Measurements from ENCODE around the gene TENT4A.
"Not testable (repeated sequence)": the region's sequence is repeated elsewhere in the genome, so short reads cannot be mapped to it uniquely, and the experiment has no call there.

TENT4A gene

DNA sequence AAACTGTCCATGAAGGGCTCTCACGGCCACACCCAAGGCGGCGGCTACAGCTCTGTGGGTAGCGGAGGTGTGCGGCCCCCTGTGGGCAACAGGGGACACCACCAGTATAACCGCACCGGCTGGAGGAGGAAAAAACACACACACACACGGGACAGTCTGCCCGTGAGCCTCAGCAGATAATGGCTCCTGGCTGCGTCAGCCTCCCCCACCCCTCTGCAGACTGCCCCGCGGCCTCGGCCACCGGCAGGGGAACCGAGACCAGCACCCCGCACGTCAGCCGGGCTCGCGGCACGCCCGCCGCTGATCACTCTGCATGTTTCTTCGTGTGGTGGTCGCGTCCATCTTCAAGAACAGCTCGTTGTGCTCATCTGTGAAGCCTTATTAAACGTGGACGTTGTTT lies 41.5 kb downstream of the TENT4A start:
- DNase-seq = no peak

DNA sequence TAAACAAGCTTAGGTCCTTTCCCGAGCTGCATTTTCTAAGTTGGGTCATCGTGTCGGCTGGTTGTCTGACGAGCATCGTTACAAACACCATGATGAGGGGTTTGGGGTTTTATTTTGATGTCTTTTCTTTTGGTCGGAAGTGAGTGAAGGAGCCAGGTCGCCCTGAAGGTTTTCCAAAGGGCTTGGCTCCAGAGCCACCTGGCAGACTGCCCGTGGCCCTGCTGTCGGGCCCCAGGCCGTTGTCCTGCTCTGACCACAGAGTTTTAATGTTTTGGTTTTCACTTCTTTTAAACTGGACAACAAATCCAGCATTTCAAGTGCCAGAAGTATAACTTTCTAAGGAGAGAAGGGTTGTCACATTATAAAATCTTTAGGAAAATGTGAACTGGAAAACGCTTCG lies 42.3 kb downstream of the TENT4A start:
- no peak for DNase-seq

DNA sequence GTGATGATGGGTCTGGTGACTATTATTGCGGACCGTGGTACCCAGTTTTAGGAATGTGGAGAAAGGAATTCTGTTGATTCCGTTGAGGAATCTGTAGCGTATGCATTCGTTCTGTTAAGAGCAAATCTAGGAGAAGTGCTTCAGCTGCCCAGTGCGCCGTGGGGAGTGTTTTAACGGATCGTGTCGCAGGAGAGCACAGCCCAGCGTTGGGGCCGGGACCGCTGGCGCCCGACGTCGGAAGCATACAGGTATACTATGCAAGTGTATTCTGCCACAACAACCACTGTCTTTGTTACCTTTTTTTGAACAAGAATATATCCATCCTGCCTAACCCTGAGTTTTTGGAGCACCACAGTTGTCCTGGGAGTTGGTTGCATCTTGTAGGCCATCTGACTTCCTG lies 42.7 kb downstream of the TENT4A start:
- no peak for DNase-seq

GRCh38 chr5:6757414-6757969 lies 44.3 kb downstream of the TENT4A start:
- DNase-seq = no peak

DNA sequence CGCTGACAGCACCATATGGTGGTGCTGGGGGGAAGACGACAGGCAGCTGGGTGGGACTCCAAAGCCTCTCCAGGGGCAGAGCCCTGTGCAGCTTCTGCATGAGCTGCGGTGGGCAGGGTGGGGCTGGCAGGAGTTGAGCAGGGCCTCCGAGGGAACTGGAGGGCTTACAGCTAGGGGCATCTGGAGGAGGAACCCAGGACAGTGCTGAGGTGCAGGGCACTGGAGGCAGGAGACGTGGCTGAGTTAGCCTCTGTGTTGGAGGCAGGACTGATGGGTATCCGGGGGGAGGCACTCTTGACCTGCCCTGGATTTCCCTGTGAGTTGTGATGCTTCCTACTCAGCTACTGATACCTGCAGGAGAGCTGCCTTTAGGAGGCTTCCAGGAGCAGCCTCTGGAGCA lies 45.0 kb downstream of the TENT4A start:
- DNase-seq = no peak

- DNase-seq = no peak
Measured at GRCh38 chr5:6758706-6759105, 45.5 kb downstream of the TENT4A start.

DNA sequence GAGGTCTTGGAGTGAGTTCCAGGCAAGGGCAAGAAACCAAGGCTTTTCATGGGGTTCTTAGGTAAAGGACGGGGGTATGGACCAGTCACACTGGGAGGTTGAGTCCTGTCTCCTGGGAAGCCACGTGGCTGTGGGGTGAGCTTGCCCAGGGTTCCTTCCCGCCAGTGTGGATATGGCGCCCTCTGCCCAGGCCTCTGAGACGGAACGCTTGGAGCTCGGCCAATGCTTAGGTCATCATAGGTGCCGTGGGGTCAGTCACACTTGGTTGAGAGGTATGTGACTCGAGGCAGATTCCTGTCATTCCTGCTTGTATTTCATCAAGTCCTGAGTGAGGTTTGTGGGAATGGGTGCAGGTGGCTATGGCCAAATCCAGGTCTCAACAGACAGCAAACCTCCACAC lies 46.2 kb downstream of the TENT4A start:
- no peak for DNase-seq

DNA sequence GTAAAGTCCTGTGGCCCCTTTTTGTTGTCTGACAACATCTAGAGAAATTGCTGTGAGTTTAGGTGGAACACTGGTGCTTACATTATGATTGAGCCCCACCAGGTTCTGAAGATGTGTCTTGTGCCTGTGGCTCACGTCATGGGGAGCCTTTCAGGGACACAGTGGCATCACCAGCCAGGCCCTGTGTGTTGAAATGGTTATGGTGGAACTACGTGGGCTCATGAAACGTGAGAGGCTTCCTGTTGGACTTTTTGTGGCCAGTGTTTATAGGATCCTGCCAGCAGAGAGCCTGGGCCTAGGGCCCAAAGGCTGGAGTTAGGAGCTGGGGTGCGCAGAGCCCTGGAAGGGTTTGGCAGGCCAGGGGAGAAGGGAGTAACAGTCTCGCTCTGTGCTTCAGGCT lies 46.8 kb downstream of the TENT4A start:
- no peak for DNase-seq

DNA sequence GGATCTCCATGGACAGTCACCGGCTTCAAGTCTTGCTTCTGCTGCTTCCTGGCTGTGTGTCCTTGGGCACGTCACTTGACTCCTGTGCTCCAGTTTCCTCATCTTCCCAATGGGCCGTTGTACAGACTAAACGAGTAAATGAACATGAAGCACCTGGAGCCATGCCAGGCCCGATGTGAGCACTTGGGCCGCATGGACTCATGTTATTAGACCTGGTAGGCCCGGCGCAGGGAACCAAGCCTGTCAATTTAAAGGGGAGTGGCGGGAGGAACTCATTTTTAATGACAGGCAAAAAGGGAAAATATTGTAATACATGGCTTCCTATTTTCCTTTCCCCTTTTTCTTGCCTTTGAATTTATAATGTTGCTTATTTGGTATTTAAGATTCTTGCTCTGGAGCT lies 47.5 kb downstream of the TENT4A start:
- DNase-seq = no peak

DNA sequence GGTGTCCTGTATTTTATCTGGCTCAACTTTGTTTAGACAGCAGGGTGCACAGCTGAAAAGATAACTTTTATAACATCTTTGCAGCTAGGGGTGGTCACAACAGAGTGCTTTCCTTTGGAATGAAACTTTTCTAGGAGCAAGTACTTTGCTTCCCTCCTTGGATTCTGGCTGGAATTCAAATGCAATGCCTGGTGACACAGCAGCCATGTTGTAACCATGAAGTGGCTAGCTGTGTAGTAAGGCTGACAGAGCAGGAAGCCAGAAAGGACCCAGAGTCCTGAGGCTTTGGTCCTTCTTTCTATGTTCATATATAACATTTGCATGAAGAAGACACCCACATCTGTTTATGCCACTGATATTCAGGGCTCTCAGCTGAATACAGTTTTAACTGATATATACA lies 48.1 kb downstream of the TENT4A start:
- no peak for DNase-seq

GRCh38 chr5:6762116-6762515 lies 48.9 kb downstream of the TENT4A start:
- DNase-seq = no peak

DNA sequence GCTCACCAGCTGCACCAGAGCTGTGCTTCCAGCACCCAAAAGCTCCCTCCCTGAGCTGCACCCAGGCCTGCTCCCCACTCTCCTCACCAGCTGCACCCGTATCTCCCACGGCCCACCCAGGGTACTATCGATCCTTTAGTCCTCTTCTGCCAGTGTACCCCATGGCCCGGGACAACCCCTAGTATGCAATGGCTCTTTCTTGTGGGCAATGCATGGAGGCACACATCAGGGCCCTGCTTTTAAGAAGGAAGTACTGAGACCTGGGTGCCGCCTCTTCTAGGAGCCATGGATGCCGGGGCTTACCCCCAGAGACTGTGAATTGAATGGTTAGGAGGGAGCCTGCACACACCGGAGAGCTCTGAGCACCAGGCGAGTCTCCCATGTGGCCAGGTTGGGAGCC lies 49.5 kb downstream of the TENT4A start:
- no peak for DNase-seq

DNA sequence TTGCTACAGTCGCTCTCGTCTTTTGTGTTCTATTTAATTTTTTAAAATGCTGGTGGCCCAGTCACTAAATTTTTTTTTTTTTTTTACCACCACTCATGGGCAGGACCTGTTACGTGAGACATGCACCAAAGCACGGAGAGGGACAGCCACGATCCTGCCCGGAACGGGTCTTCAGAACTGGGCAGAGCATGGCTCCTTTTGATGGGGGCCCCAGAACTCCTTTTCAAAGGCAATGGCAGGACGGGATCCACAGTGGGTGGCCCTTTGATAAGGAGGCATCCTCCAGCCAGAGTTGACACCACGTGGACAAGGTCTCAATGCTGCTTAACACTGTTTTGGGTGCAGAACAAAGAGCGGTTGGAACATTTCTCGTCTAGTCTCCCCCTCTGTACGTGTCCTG lies 50.0 kb downstream of the TENT4A start:
- no peak for DNase-seq

- peak; percentile 79 for DNase-seq
Measured at GRCh38 chr5:6765612-6766525, 52.6 kb downstream of the TENT4A start.

GRCh38 chr5:6766604-6767093 lies 53.4 kb downstream of the TENT4A start:
- peak; percentile 65 for DNase-seq

DNA sequence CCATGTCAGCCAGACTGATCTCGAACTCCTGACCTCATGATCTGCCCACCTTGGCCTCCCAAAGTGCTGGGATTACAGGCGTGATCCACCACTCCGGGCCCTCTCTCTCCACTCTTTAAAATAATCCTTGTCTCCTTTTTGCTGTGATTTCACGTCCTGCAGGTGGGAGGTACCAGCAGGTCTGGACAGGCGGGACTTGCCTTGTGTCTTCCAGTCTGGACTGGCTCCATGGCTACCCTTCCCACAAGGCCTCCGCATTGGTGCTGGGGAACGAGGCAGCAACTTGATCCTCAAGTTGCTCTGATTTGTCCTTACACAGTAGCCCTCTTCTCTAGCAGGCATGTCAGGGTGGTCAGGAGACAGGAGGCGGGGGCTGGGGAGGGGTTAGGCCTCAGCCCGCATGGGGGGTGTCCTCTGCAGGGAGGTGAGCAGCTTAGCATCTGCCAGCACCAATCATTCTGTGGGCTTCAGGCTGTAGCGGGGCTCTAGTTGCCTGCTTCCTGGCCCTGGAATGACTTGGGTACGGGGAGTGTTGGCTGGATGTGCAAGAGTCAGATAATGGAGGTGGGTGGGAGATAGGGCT lies 54.3 kb downstream of the TENT4A start:
- no peak for DNase-seq

DNA sequence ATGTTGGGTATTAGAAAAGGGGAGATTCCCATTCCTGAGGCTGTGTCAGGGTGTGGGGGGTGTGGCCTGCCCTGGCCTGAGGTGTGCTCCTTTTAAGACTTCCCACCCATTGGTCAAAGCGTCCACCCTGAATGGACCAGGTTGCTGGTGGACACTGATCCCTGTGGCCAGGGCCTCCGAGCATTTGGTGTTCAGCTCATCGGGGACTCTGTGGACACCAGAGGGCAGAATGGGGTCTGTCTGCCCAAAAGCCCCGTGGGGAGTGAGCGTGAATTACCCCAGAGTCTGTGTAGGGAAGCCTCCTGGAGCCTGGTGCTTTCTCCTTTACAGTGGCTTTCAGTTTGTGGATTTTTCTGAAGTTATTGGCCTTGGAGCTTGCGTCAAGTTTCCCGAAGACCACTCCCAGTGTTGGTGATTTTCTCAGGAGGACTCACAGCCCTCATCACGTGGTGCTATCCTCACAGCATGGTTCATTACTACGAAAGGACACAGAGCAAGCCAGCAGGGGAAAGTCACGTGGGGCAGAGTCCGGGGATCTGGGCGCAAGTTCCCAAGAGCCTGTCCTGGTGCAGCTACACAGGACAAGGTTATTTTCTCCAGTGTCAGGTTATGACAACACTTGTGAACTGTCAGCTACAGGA lies 55.5 kb downstream of the TENT4A start:
- DNase-seq = no peak

DNA sequence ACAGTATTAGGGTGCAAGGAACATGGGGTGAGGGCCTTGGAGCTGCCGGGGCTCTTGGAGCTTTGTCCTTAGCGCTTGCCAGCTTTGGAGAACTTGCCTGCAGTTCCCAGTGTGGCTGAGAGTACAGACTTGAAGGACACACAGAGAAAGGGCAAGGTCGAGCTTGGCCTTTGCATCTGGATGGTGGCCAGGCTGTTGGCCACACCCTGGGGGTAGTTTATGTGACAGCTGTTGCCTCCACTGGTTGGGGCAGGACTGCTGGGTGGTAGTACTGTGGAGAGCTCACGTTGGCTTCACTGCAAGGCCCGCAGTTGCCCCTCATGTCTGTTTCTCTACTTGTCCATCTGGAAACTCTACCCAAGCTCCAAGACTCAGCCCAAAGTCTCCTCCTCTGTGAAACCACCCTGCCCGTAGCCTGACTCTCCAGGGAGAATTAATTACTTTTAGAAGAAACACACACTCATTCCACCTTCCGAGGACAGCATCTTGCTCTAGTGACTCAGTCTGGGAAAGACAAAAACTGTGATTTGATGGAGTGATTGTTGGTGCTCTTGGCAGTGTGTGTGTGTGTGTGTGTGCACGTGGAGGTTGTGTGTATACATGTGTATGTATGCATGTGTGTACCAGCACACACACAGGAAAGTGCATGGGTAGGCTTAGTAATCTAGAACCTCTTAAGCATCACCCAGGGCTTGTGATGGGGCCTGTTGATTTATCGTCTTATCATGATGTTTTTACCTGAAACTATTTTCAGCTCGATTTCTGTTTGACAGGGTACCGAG lies 57.8 kb downstream of the TENT4A start:
- no peak for DNase-seq

DNA sequence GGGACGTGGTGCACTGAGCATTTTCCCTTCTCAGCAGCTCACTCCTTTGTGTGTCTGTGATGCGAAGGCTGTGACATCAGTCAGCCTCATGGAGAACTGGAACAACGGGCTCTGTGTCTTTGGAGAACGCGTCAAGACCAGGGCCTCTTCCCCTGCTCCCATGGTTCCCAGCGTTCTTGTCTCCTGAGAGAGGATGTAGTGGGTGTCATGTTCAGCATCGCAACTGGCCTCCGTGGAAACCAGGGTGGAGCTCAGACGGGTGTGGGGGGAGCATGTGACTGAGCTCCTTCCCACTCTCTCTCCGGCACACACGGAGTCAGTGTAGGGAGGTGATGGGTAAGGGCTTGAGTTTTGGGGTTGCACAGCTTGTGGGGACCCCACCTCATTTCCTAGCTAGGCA lies 59.7 kb downstream of the TENT4A start:
- no peak for DNase-seq

GRCh38 chr5:6773342-6774035 lies 60.3 kb downstream of the TENT4A start:
- DNase-seq = no peak

DNA sequence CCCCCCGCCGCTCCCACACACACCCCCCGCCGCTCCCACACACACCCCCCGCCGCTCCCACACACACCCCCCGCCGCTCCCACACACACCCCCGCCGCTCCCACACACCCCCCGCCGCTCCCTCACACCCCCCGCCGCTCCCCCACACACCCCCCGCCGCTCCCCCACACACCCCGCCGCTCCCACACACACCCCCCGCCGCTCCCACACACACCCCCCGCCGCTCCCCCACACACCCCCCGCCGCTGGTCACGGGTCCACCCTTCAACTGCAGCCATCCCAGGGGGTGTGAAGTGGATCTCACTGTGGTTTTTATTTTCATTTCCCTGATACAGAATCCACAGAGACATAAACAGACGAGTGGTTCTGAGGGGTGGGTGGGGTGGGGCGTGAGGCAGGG lies 61.0 kb downstream of the TENT4A start:
- not testable (repeated sequence) for DNase-seq

DNA sequence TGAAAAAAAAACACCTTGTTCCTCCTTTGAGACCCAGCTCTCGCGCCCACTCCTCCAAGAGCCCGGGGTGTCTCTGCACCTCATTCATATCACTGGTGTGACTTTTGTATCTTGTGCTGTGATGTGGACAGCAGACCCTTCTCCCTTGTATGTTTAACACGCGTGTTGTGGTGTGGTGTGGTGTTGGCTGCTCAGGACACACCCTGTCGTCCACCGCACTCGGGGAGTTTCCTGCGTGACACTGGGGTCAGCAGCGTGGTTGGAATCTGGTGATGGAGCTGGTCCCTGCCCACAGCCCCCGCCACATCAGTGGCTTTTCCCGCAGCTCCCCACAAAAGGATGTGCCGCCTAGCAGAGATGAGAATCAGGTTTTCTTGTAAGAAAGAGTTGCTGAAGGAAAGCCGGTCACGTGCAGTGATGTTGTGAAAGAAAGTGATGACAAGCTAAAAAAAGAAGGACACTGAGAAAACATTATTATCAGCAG lies 61.5 kb downstream of the TENT4A start:
- no peak for DNase-seq

All from activated CD8-positive, alpha-beta memory T cell treated with anti-CD3 and anti-CD28 coated beads for 24 hours (primary cell).